Stimulated activated CD8-positive, alpha-beta memory T cell treated with anti-CD3 and anti-CD28 coated beads, Interleukin-4, amount 100 ng/mL, for 4 hours (primary cell): Measurements from ENCODE around the gene BSND.
"Not testable (repeated sequence)": the region's sequence is repeated elsewhere in the genome, so short reads cannot be mapped to it uniquely, and the experiment has no call there.

Experiments used
- DNase-seq, 2 donors: peaks; one replicate each; pipeline ENCODE4 v3.0.0-alpha.2; 2020; ENCODE audit warnings: low read depth in 2 of 2, low spot score in 1 of 2

BSND gene

GRCh38 chr1:55015731-55016620, 17.2 kb downstream of the BSND start:
- DNase-seq: no peak

GRCh38 chr1:55018395-55018794, 19.7 kb downstream of the BSND start:
- DNase-seq: no peak

DNA sequence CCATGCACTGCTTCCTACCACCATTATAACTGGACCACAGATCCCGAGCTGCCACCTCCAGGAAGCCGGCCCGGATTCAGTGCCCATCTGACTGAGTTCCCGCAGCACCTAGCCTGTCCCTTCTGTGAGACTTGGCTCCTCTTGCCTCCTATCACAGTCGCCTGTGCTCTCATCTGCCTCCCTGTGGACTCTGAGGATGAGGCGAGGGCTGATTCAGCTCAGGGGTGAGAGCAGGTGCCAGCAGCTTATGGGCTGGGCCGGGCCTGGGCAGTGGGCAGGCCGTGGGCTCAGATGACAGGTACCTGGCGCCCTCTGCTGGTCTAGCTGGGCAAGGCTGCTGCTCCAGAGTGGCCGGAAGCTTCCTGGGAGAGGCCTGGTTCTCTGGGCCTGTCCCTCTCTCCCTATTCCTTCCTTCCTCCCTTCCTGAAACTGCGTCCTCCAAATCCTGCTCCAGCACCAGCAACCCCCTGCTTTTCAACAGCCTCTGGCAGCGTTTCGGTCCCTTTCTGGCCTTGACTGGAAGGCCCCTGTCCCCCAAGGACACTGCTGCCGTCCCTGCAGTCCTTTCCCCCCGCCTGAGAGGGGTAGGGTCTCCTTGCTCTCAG, 23.3 kb downstream of the BSND start:
- peak; percentile 3 to 14 for DNase-seq

GRCh38 chr1:55024163-55024562, 25.4 kb downstream of the BSND start:
- DNase-seq: not testable (repeated sequence)

- not testable (repeated sequence) for DNase-seq
Measured at GRCh38 chr1:55026682-55027081, 27.9 kb downstream of the BSND start.

GRCh38 chr1:55031098-55031497, 32.4 kb downstream of the BSND start:
- DNase-seq: not testable (repeated sequence)

DNA sequence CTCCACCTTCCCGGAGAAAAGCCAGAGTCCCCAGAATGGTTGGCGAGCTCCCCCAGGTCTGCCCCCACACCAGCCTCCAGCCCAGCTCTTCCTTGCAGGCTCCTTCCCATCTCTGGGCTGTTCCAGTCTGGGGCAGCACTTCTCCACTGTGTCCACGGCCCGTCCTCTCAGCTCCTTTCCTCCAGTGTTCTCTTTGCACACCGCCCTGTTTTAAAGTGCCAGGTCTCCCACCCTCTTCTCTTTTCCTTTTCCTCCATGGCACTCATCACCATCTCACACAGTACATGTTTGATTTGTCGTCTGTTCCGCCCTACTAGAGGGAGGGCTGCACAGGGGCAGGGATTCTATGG, 34.5 kb downstream of the BSND start:
- no peak for DNase-seq

DNA sequence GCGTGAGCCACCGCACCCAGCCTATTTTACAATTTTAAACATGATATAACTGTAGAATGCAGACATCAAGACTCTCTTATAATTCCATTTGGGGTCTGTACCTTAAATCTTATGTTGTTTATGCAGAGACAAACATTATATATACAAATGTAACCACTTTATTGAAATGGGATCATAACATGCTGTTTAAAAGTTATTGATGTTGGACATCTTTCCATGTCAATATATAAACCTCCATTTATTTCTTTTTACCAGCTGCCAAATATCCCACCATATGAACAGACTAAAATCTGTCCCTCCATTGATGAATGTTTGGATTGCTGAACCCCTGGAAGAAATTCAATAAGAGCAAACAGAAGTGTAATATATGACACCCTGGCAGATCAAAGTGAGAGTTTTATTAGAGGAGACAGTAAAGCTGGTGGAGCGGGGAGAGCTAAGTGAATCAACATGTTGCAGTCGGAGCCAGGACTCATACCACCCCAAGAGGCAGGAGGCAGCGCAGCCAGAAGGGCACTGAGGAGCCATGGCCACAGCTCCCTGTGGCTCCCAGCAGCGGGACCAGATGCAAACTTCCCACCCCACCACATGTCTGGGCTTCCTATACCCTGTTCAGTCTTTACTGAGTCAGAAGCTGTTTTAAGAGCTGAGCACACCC, 35.9 kb downstream of the BSND start:
- DNase-seq: no peak

DNA sequence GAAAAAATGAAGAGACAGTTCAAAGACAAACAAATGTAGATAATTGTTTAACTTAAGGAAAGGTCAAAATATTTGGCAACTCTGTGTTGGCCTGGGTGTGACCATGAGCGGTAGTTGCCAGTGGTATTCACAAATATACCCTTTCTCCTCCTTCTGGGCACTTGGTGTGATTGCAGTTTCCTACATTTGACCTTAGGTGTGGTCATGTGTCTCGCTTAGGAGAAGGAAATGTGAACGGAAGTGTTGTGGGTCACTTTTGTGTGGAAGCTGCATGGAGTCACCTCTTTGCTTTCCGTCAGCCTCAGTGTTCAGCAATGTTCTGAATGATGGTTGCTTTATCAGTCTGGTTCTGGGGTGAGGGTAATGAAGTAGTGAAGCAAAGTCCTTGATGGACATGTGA, 37.2 kb downstream of the BSND start:
- no peak for DNase-seq

DNA sequence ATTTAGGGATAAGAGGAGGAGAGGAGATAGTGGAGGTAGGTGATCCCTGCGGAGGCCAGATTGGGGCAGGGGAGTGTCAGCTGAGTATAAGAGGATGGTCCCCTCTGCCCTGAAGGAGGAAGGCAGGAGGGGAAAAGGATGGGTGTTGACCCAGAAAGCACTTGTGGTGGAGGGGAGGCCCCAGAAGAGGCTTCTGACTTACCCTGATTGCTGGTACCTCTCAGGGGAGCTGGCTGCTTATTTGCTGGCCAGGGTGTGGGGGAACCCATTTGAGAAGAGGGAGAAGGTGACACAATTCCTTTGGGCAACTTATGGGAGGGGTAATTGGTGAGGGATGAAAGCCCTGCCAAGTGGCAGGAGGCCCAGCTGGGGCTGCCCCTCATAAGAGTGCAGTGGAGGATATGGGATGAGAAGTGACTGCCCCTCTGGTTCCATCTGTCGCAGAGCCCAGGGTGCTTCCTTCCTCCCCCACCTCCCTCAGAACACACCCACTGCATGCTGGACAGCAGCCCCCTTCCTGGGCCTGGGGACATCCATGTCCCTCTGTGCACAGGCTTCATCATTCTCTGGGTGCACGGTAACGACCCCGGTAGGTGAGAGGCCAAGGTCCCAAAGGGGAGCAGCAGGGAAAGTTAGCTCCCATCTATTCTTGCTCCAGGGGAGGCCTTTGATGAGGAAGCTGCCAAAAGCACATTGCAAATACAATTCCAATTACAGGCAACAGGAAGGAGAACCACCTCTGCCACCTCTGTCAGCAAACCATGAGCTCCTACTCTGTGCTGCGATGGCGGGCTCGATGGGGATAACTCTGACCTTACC, 39.2 kb downstream of the BSND start:
- no peak for DNase-seq

- no peak for DNase-seq
Measured at GRCh38 chr1:55038552-55038838, 39.8 kb downstream of the BSND start.

- no peak for DNase-seq
Measured at GRCh38 chr1:55038974-55039341, 40.2 kb downstream of the BSND start.

GRCh38 chr1:55039342-55040082, 40.8 kb downstream of the BSND start, which contains the start of gene PCSK9:
Gene PCSK9 (plus strand): TSS chr1:55039548. CDS start chr1:55039838, 290 bp downstream.
- no peak for DNase-seq

DNA sequence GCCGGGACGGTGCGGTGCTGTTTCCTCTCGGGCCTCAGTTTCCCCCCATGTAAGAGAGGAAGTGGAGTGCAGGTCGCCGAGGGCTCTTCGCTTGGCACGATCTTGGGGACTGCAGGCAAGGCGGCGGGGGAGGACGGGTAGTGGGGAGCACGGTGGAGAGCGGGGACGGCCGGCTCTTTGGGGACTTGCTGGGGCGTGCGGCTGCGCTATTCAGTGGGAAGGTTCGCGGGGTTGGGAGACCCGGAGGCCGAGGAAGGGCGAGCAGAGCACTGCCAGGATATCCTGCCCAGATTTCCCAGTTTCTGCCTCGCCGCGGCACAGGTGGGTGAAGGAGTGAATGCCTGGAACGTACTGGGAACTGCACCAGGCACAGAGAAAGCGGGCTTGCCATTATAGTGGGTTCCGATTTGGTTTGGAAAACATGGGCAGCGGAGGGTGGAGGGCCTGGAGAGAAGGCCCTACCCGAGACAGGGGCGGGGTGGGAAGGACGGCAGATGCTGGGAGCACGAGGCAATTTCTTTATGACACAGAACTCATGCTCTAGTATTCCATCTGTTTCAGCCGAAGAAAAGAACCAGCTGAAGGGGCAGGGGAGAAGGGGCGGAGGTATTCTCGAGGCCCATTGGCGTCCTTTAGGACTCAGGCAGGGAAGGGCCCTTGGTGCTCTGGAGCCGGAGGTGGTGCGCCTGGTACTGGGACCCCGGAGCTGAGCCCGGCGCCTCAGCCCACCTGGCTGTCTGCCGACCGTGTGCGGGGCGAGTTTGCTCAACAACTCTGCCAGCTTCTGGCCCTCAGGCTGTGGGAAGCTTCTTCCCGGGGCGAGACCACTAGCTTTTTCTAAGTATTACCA, 41.6 kb downstream of the BSND start:
- no peak for DNase-seq

GRCh38 chr1:55040933-55041494, 42.3 kb downstream of the BSND start:
- no peak for DNase-seq

- no peak for DNase-seq
Measured at GRCh38 chr1:55041613-55042012, 42.9 kb downstream of the BSND start.

DNA sequence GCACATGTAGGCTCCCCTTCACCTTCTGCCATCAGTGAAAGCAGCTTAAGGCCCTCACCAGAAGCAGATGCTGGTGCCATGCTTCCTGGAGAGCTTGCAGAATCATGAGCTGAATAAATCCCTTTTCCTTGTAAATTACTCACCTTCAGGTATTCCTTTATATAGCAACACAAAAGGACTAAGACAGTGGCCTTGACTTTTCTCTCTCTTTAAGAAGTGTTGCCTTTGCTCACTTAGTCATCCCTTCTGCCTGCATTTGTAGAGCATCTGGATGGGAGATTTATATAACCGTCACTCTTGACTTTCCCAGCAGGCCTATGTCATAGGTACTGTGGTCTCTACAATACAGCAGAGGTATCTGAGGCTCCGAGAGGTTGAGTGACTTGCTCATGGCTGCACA, 44.3 kb downstream of the BSND start:
- DNase-seq: no peak

- no peak for DNase-seq
Measured at GRCh38 chr1:55043726-55044125, 45.0 kb downstream of the BSND start.

DNA sequence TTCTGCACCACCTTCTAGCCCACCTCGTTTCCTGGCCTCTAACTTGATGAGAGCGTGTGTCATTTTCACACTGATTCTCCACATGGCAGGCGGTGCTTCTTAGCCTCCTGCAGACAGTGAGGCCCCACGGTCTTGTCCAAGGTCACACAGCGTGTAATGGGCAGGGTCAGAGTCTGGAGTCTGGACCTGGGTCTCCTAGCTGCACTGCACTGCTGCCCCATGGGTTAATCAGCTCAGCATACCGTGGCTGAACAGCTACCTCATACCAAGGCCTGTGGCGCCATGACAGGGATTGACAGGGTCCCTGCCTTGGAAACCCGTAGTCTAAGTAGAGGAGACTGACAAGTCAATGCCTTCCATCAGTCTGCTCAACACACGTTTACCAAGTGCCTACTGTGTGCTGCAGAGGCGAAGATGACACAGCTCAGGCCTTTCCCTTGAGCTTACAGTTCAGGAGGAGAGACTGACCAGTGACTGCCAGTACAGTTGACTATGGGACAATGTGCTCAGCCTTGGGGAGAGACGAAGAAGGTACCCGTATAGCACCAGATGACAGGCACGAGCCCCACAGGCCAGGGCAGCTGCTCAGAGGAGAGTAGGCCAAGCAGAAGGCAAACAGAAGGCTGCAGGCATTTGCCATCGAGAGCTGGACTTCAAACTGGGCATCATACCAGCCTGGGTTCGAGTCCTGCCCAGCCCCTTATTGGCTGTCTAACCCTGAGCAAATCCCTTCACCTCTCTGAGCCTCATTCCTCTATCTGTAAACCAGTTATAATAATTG, 46.1 kb downstream of the BSND start:
- no peak for DNase-seq
